Ovary (tissue), 9 donors: ENCODE measurements around the gene DEDD. TPM values are rescaled to one million over a fixed set of nuclear protein-coding genes. Genes with fewer than 3 reads are reported as not detected.
A peak's percentile ranks its signal among the peaks of the same experiment; 100 is the strongest.

Experiments used
- DNase-seq, 5 donors: peaks; one replicate each; pipeline ENCODE4 v3.0.0-alpha.2; 2019 to 2020
- H3K27ac ChIP-seq, 2 donors: fragments of 200-600 bp; one replicate each; pipeline versions ENCODE4 v1.5.1 to v1.8.0; 2019 to 2022
- H3K27me3 ChIP-seq: fragments of 200-600 bp; one replicate; pipeline ENCODE4 v1.8.0; 2022
- H3K36me3 ChIP-seq: fragments of 200-600 bp; sonication (generic); one replicate; pipeline ENCODE4 v1.5.1; 2019
- H3K4me1 ChIP-seq: one replicate; pipeline ENCODE4 v1.8.1; 2013; ENCODE audit warnings: mild to moderate bottlenecking, moderate library complexity; ENCODE audit not compliant: insufficient read depth
- H3K4me3 ChIP-seq: fragments of 200-600 bp; sonication (generic); one replicate; pipeline ENCODE4 v1.5.1; 2017
- H3K9me3 ChIP-seq, 2 donors: fragments of 200-600 bp in 1 of 2; sonication (generic) in 1 of 2; one replicate each; pipeline versions ENCODE4 v1.5.1 to v1.8.1; 2013 to 2019; ENCODE audit warnings: mild to moderate bottlenecking in 1 of 2, moderate library complexity in 1 of 2
- CTCF ChIP-seq, 3 donors: fragments of 450-650 bp in 2 of 3; fragments of 200-600 bp in 1 of 3; IDR thresholded peaks; one replicate each; pipeline versions ENCODE4 v1.5.1 to v1.8.0; 2016 to 2022; ENCODE audit warnings: antibody characterized with exemption in 3 of 3, mild to moderate bottlenecking in 1 of 3
- EP300 ChIP-seq: sonication (generic); formaldehyde crosslinking; IDR thresholded peaks from one replicate; pipeline ENCODE4 v1.6.1; 2017; ENCODE audit warnings: antibody characterized with exemption
- POLR2A ChIP-seq: fragments of 450-650 bp; IDR thresholded peaks from one replicate; pipeline ENCODE4 v1.6.1; 2017; ENCODE audit warnings: antibody characterized with exemption, mild to moderate bottlenecking, moderate library complexity
- WGBS, 3 donors: extraction: QIAGEN DNeasy Blood & Tissue Kit in 1 of 3; methylation state at CpG; one replicate each; pipeline versions ENCODE4 v1.1.5 to v1.1.7; 2013 to 2017; 5-methylcytosine and 5-hydroxymethylcytosine counted together
- intact Hi-C, 4 donors: fragments of 100-400 bp; cut with DNase I; formaldehyde crosslinking; loops; one replicate each; pipeline versions ENCODE4 v1.11.0 to v1.15.1; 2022 to 2023
- polyA plus RNA-seq, 2 donors: library from polyadenylated mRNA; stranded (reverse); fragments of 200-250 nt in 1 of 2; fragments of 350-450 nt in 1 of 2; fragmentation: Illumina TruSeq in 1 of 2; extraction: RNeasy Lipid Tissue Mini Kit (QIAGEN cat#74804) in 1 of 2; gene quantifications; one replicate each; pipeline ENCODE4 v1.2.3, GENCODE V29; 2013 to 2014
- total RNA-seq, 7 donors: library from RNA; depleted of rRNA in 2 of 7; stranded (reverse); fragments of >200 nt in 2 of 7; fragmentation: NEBNext Ultra II Directional in 3 of 7; extraction: Animal tissue kit (Norgen Biotek cat#: 25700) in 3 of 7; gene quantifications; one replicate each; pipeline versions ENCODE4 v1.1.0 to v1.2.4, GENCODE V29; 2016 to 2023
- donor health status: DM: no; HTN: no; CAD: no; lungs with moderate emphysema.
- donor health status: DM: no; HTN: no; CAD: no.
- donor health status: Bipolar disorder and iron deficiency.
- donor health status: DM: yes; HTN: yes; CAD: no.
- donor health status: DM: no; HTN: no; CAD: no.
- donor health status: DM: yes; HTN: yes; CAD: no.

The DEDD gene
- total and polyA plus RNA-seq, 9 donors = 19.0 to 53.9 (median 38.1) TPM

GRCh38 chr1:161153176-161153575, 20.7 kb upstream of the DEDD start:
- Histone ChIP-seq H3K27me3 (no peaks in the 10 kb centered on the region), H3K4me1 (peaks cover 6% of the 10 kb centered on the region), H3K36me3 (no peaks in the 10 kb centered on the region), H3K4me3 (peak overlapping the region; percentile 61), H3K9me3 (no peaks in the 10 kb centered on the region), H3K27ac (peak overlapping the region in 1 of 2 donors; percentile 91)
- intact Hi-C loops = loop anchor here in 1 of 4 donors (10.0 kb wide), 1 partner anchor 868 kb away; the partner anchor contains the start of gene PEX19
- 16 to 19% (median 18%) methylated on average over 9 of the region's 9 CpGs for WGBS, 3 donors
- TF ChIP-seq EP300 = no peak
- TF ChIP-seq POLR2A = no peak
- no peak for TF ChIP-seq CTCF (IDR thresholded peaks at IDR 0.05)
- no peak for DNase-seq

GRCh38 chr1:161145832-161146231, 13.4 kb upstream of the DEDD start:
- 72 to 79% (median 78%) methylated on average over 3 of the region's 3 CpGs for WGBS, 3 donors
- no peaks in the 10 kb centered on the region for H3K36me3 ChIP-seq
- H3K27me3 ChIP-seq = no peaks in the 10 kb centered on the region
- H3K27ac ChIP-seq = no peak overlapping the region
- intact Hi-C loops = no loop called here
- H3K4me3 ChIP-seq = no peak overlapping the region
- DNase-seq = no peak
- no peaks in the 10 kb centered on the region for H3K9me3 ChIP-seq
- TF ChIP-seq POLR2A (no peak), EP300 (no peak), CTCF (IDR thresholded peaks at IDR 0.05) (no peak)
- no peaks in the 10 kb centered on the region for H3K4me1 ChIP-seq

- H3K27me3 ChIP-seq = no peaks in the 10 kb centered on the region
- WGBS, 3 donors = 89 to 94% (median 91%) methylated on average over 29 of the region's 29 CpGs
- no peaks in the 10 kb centered on the region for H3K4me1 ChIP-seq
- no peak for DNase-seq
- TF ChIP-seq EP300 (no peak), POLR2A (no peak), CTCF (IDR thresholded peaks at IDR 0.05) (no peak)
- H3K27ac ChIP-seq = no peak overlapping the region
- no peak overlapping the region for H3K4me3 ChIP-seq
- H3K36me3 ChIP-seq = no peaks in the 10 kb centered on the region
- intact Hi-C loops = no loop called here
- no peaks in the 10 kb centered on the region for H3K9me3 ChIP-seq
These were observed 8.4 kb upstream of the DEDD start for GRCh38 chr1:161140755-161141400.

- TF ChIP-seq POLR2A (no peak), CTCF (IDR thresholded peaks at IDR 0.05) (no peak), EP300 (no peak)
- Histone ChIP-seq H3K9me3 (no peaks in the 10 kb centered on the region), H3K36me3 (no peaks in the 10 kb centered on the region), H3K27me3 (no peaks in the 10 kb centered on the region), H3K4me1 (no peaks in the 10 kb centered on the region), H3K4me3 (no peak overlapping the region), H3K27ac (no peak overlapping the region)
- intact Hi-C loops = no loop called here
- WGBS, 3 donors = 26 to 29% (median 27%) methylated on average over 1 of the region's 1 CpG
- no peak for DNase-seq
These were observed 7.3 kb upstream of the DEDD start for GRCh38 chr1:161139766-161140165.
